AG08396 (cell line): Measurements from ENCODE around the gene SERINC5.
A peak's percentile ranks its signal among the peaks of the same experiment; 100 is the strongest.
"Not testable (repeated sequence)": the region's sequence is repeated elsewhere in the genome, so short reads cannot be mapped to it uniquely, and the experiment has no call there.

Experiments
- DNase-seq: peaks from one replicate; pipeline ENCODE4 v3.0.0; 2012; ENCODE audit warnings: low spot score, mixed read lengths

Gene SERINC5

GRCh38 chr5:80170117-80170535 is 85.7 kb downstream of the SERINC5 start:
- DNase-seq: no peak

- no peak for DNase-seq
These were observed 87.3 kb downstream of the SERINC5 start for GRCh38 chr5:80168388-80169028.

- no peak for DNase-seq
These were observed 90.4 kb downstream of the SERINC5 start for GRCh38 chr5:80165452-80165851.

GRCh38 chr5:80161165-80161564 is 94.7 kb downstream of the SERINC5 start:
- no peak for DNase-seq

GRCh38 chr5:80160242-80160641 is 95.6 kb downstream of the SERINC5 start:
- no peak for DNase-seq

- DNase-seq: no peak
These were observed 96.6 kb downstream of the SERINC5 start for GRCh38 chr5:80159133-80159815.

GRCh38 chr5:80156156-80156555 is 99.7 kb downstream of the SERINC5 start:
- no peak for DNase-seq

GRCh38 chr5:80154749-80155148 is 101.1 kb downstream of the SERINC5 start:
- no peak for DNase-seq

GRCh38 chr5:80154289-80154688 is 101.6 kb downstream of the SERINC5 start:
- not testable (repeated sequence) for DNase-seq

GRCh38 chr5:80153586-80154126 is 102.2 kb downstream of the SERINC5 start:
- no peak for DNase-seq

- no peak for DNase-seq
These were observed 103.1 kb downstream of the SERINC5 start for GRCh38 chr5:80152778-80153177.

GRCh38 chr5:80151890-80152289 is 104.0 kb downstream of the SERINC5 start:
- no peak for DNase-seq

GRCh38 chr5:80150731-80151130 is 105.1 kb downstream of the SERINC5 start:
- no peak for DNase-seq

GRCh38 chr5:80149161-80149609 is 106.7 kb downstream of the SERINC5 start:
- DNase-seq: no peak

GRCh38 chr5:80147119-80147815 is 108.6 kb downstream of the SERINC5 start:
- no peak for DNase-seq

- DNase-seq: no peak
These were observed 109.8 kb downstream of the SERINC5 start for GRCh38 chr5:80146046-80146445.

GRCh38 chr5:80143491-80143890 is 112.4 kb downstream of the SERINC5 start:
- DNase-seq: no peak

- no peak for DNase-seq
These were observed 112.9 kb downstream of the SERINC5 start for GRCh38 chr5:80142996-80143395.

- no peak for DNase-seq
These were observed 114.2 kb downstream of the SERINC5 start for GRCh38 chr5:80141681-80142080.

- DNase-seq: peak; percentile 38
These were observed 114.6 kb downstream of the SERINC5 start for GRCh38 chr5:80141147-80141671.

GRCh38 chr5:80140496-80140895 is 115.4 kb downstream of the SERINC5 start:
- DNase-seq: no peak

GRCh38 chr5:80139466-80139972 is 116.3 kb downstream of the SERINC5 start:
- DNase-seq: no peak
